ENCODE results near the gene PIANP.
"Not testable (repeated sequence)": the region's sequence is repeated elsewhere in the genome, so short reads cannot be mapped to it uniquely, and the experiment has no call there.

The PIANP gene, protein sequence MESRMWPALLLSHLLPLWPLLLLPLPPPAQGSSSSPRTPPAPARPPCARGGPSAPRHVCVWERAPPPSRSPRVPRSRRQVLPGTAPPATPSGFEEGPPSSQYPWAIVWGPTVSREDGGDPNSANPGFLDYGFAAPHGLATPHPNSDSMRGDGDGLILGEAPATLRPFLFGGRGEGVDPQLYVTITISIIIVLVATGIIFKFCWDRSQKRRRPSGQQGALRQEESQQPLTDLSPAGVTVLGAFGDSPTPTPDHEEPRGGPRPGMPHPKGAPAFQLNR

DNA sequence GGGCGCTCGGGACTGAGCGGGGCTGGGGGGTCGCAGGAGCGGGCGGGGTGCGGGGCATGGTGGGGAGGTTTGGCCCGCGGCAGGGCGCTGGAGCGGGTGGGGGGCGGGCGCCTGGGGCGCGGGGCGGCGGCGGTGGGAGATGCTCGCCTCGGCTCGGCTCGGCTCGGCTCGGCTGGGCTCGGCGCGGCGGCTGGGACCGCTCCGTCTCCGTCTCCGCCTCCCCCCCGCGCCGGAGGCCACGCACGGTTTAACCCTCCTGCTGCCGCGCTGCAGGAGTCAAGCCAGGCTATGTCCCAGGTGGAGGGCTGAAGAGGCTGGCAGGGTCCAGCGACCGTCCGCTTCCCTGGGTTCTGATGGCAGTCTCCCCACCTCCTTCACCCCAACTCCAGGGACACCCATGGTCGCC, at the start of gene PIANP:
Gene PIANP, minus strand, starts transcription at position 170 of the 406 bp plus-strand sequence. CDS start 2,754 bp downstream, outside the sequence.
- DNase-seq (ENCODE audit: low read depth in 1 of 2, low spot score in 1 of 2), result peak in 1 of 2 donors; percentile 38

- DNase-seq (ENCODE audit: low read depth in 1 of 2, low spot score in 1 of 2), result no peak
Observed at GRCh38 chr12:6748761-6749160, 48.1 kb upstream of the PIANP start.

DNA sequence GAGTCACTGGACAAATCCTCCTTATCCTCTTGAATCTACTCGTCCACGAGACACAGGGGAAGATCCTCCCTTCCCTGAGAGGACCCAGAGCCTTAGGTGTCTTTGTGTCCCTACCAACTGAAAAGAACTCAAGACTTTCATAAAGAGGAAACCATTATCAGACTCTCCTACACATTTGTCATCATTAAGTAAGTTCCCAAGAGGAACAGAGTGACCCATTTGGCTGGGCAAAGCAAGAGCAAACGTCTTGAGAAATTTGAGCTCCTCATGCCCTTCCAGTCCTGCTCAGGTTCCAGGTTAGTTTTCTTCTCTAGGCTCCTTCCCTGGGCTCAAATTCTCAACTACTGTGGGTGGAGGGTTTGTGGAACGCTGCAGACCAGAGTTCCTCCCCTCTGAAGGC, 46.6 kb upstream of the PIANP start:
- no peak for DNase-seq (ENCODE audit: low read depth in 1 of 2, low spot score in 1 of 2)

GRCh38 chr12:6745741-6746525, 45.3 kb upstream of the PIANP start:
- DNase-seq (ENCODE audit: low read depth in 1 of 2, low spot score in 1 of 2), result no peak

DNA sequence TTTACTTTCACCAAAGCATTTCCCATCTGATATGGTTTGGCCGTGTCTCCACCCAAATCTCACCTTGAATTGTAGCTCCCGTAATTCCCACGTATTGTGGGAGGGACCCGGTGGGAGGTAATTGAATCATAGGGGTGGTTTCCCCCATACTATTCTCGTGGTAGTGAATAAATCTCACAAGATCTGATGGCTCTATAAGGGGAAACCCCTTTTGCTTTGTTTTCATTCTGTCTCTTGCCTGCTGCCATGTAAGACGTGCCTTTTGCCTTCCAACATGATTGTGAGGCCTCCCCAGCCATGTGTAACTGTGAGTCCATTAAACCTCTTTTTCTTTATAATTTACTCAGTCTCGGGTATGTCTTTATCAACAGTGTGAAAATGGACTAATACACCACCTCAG, 42.7 kb upstream of the PIANP start:
- not testable (repeated sequence) for DNase-seq (ENCODE audit: low read depth in 1 of 2, low spot score in 1 of 2)

- no peak for DNase-seq (ENCODE audit: low read depth in 1 of 2, low spot score in 1 of 2)
Observed at GRCh38 chr12:6742834-6743233, 42.2 kb upstream of the PIANP start.

DNA sequence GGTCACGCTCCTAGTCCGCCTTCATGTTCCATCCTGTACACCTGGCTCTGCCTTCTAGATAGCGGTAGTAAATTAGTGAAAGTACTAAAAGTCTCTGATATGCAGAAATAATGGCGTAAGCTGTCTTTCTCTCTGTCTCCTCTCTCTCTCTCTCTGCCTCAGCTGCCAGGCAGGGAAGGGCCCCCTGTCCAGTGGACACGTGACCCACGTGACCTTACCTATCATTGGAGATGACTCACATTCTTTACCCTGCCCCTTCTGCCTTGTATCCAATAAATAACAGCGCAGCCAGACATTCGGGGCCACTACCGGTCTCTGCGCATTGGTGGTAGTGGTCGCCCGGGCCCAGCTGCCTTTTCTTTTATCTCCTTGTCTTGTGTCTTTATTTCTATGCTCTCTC, 41.5 kb upstream of the PIANP start:
- DNase-seq (ENCODE audit: low read depth in 1 of 2, low spot score in 1 of 2), result not testable (repeated sequence)

DNA sequence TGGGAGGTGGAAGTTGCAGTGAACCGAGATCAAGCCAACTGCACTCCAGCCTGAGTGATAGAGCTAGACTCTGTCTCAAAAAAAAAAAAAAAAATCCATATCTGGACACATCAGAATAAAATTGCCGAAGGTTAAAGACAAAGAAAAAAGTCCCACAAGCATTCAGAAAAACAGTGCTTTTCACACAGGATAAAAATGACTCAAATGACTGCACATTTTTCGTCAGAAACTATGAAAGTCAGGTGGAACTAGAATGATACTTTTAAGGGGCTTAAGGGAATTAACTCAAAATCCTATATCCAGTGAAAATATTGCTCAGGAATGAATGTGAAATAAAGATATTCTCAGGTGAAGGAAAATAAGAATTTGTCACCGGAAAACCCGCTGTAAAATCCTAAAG, 36.1 kb upstream of the PIANP start:
- DNase-seq (ENCODE audit: low read depth in 1 of 2, low spot score in 1 of 2), result no peak

DNA sequence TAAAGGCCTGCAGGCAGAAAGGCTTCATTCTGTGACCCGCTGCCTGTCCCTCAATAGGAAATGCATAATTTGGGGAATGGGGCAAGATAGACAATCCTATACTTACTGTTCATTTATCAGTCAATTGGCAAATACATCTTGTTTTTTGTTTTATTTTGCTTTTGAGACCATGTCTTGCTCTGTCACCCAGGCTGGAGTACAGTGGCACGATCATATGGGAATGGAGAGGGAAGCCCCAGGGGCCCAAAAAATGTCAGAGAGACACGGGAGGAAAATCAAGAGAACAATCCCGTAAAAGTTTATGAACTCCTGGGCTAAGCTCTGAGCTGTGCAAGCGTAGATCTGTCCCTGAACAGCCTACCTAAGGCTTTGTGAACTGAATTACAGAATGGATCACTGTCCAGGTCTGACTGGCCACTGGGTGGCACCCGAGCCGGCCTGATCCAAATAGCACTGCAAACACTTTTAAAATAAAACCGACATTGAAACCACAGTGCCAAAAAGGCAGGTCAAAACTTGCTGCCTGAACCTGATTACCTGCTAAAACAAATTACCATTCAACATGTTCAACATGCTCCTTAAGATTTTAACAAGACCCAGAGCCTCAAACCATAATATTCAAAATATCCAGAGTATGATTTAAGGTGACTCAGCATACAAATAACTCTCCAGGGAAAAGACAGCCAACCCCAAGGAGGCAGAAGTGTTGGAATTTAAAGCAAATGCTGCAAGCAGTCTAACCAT, 35.0 kb upstream of the PIANP start:
- no peak for DNase-seq (ENCODE audit: low read depth in 1 of 2, low spot score in 1 of 2)

- DNase-seq (ENCODE audit: low read depth in 1 of 2, low spot score in 1 of 2), result no peak
Observed at GRCh38 chr12:6734506-6735387, 34.1 kb upstream of the PIANP start.

DNA sequence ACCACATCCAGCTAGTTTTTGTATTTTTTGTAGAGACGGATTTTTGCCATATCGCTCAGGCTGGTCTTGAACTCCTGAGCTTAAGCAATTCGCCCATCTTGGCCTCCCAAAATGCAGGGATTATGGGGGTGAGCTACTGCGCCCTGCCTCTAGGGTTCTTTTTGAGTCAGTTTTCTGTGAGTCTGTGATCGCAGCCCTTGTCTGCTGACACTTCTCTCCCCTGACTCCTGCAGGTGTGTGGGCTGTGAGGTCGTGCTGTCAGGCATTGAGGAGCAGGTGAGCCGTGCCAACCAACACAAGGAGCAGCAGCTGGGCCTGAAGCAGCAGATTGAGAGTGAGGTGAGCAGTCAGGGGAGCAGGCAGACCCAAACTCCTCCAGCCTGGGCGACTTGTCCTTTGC, 29.6 kb upstream of the PIANP start:
- DNase-seq (ENCODE audit: low read depth in 1 of 2, low spot score in 1 of 2), result no peak

- no peak for DNase-seq (ENCODE audit: low read depth in 1 of 2, low spot score in 1 of 2)
Observed at GRCh38 chr12:6729186-6729585, 28.6 kb upstream of the PIANP start.

- no peak for DNase-seq (ENCODE audit: low read depth in 1 of 2, low spot score in 1 of 2)
Observed at GRCh38 chr12:6725350-6725749, 24.7 kb upstream of the PIANP start.

GRCh38 chr12:6724409-6724797, 23.8 kb upstream of the PIANP start:
- no peak for DNase-seq (ENCODE audit: low read depth in 1 of 2, low spot score in 1 of 2)

- peak; percentile 85 to 88 for DNase-seq (ENCODE audit: low read depth in 1 of 2, low spot score in 1 of 2)
Observed at GRCh38 chr12:6723607-6724408, 23.2 kb upstream of the PIANP start, which contains the start of gene COPS7A. TSS of gene COPS7A (plus strand) at chr12:6724046. CDS start at chr12:6724657, 611 bp downstream.

DNA sequence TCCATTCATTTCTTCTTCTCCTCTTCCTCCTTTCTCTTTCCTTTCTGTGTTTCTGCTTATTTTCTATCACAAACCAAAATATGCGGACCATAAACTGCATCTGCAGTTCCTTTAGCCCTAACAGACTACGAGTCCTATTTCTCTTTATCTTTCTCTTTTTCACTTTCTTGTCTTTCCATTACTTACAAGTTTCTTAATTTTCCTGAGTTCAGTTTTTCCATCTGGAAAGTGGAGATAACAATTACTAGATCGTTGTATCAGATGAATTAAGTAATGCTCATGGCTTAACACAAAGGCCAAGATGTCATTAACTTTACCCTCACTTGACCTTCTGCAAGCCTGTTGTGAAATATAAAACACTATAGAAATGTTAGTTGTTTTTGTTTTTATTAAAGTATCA, 22.2 kb upstream of the PIANP start:
- no peak for DNase-seq (ENCODE audit: low read depth in 1 of 2, low spot score in 1 of 2)

GRCh38 chr12:6716874-6717437, 16.3 kb upstream of the PIANP start:
- no peak for DNase-seq (ENCODE audit: low read depth in 1 of 2, low spot score in 1 of 2)

- not testable (repeated sequence) for DNase-seq (ENCODE audit: low read depth in 1 of 2, low spot score in 1 of 2)
Observed at GRCh38 chr12:6716031-6716873, 15.6 kb upstream of the PIANP start.

DNA sequence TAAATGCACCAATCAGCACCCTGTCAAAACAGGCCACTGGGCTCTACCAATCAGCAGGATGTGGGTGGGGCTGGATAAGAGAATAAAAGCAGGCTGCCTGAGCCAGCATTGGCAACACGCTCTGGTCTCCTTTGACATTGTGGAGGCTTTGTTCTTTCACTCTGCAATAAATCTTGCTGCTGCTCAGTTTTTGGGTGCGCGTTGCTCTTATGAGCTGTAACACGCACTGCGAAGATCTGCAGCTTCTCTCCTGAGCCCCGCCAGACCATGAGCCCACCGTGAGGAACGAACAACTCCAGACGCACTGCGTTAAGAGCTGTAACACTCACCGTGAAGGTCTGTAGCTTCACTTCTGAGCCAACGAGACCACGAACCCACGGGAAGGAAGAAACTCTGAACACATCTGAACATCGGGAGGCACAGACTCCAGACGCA, 8.4 kb upstream of the PIANP start:
- DNase-seq (ENCODE audit: low read depth in 1 of 2, low spot score in 1 of 2), result no peak
